Measurements from ENCODE around the gene RGS14. TPM values are rescaled to one million over a fixed set of nuclear protein-coding genes. Genes with fewer than 3 reads are reported as not detected.

The RGS14 gene
- polyA plus RNA-seq, 1 donor (not counting 4 experiments of a cell fraction or from before 2014, with no cell fraction given) = 8.6 TPM

- Histone ChIP-seq H3K4me1 (ENCODE audit: control insufficient read depth, extremely low read depth, insufficient read depth, low read length) (no peaks in the 10 kb centered on the region), H3K36me3 (ENCODE audit: control insufficient read depth in 2 of 2, extremely low read depth in 1 of 2, insufficient read depth in 2 of 2, low read length in 2 of 2) (peaks cover 43 to 46% of the 10 kb centered on the region in 2 experiments), H2AFZ (ENCODE audit: control insufficient read depth, low read length) (no peak overlapping the region), H3K9me1 (ENCODE audit: control insufficient read depth, extremely low read depth, insufficient read depth, low read length) (no peaks in the 10 kb centered on the region), H3K27me3 (ENCODE audit: control insufficient read depth, extremely low read depth, insufficient read depth, low read length) (no peaks in the 10 kb centered on the region), H3K4me3 (ENCODE audit: control insufficient read depth in 2 of 3, extremely low read depth in 1 of 3, insufficient read depth in 2 of 3, low read depth in 1 of 3, low read length in 3 of 3) (no peak overlapping the region), H3K9me3 (ENCODE audit: control insufficient read depth, low read depth, low read length) (no peaks in the 10 kb centered on the region), H3K27ac (ENCODE audit: control insufficient read depth, insufficient read depth, low read length) (no peak overlapping the region), H3K9ac (ENCODE audit: control insufficient read depth, extremely low read depth, insufficient read depth, low read length) (no peak overlapping the region), H4K20me1 (ENCODE audit: control insufficient read depth, extremely low read depth, insufficient read depth, low read length) (peaks cover 4% of the 10 kb centered on the region), H3K79me2 (ENCODE audit: control insufficient read depth, insufficient read depth, low read length) (peaks cover 13% of the 10 kb centered on the region), H3K4me2 (ENCODE audit: control insufficient read depth, extremely low read depth, insufficient read depth, low read depth, low read length) (no peak overlapping the region)
- TF ChIP-seq, protein P1, sequence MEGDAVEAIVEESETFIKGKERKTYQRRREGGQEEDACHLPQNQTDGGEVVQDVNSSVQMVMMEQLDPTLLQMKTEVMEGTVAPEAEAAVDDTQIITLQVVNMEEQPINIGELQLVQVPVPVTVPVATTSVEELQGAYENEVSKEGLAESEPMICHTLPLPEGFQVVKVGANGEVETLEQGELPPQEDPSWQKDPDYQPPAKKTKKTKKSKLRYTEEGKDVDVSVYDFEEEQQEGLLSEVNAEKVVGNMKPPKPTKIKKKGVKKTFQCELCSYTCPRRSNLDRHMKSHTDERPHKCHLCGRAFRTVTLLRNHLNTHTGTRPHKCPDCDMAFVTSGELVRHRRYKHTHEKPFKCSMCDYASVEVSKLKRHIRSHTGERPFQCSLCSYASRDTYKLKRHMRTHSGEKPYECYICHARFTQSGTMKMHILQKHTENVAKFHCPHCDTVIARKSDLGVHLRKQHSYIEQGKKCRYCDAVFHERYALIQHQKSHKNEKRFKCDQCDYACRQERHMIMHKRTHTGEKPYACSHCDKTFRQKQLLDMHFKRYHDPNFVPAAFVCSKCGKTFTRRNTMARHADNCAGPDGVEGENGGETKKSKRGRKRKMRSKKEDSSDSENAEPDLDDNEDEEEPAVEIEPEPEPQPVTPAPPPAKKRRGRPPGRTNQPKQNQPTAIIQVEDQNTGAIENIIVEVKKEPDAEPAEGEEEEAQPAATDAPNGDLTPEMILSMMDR (optimal IDR thresholded peaks at IDR 0.05 in 1 of 3, IDR thresholded peaks at IDR 0.05 in 1 of 3, conservative IDR thresholded peaks at IDR 0.05 in 1 of 3; ENCODE audit: extremely low read depth in 1 of 3, insufficient read depth in 2 of 3, low read length in 3 of 3) = no peak
- TF ChIP-seq EZH2 (IDR thresholded peaks at IDR 0.05; ENCODE audit: low read length) = no peak
- DNase-seq (ENCODE audit: low read depth, low spot score) (no peak), FAIRE-seq (no peak)
- dilution Hi-C loops (cut with MboI; ENCODE audit: extremely low pct_ligation_motif_present, low sequenced_read_pairs) = no loop called here
These were observed 22.7 kb upstream of the RGS14 start for GRCh38 chr5:177334781-177335700.

DNA sequence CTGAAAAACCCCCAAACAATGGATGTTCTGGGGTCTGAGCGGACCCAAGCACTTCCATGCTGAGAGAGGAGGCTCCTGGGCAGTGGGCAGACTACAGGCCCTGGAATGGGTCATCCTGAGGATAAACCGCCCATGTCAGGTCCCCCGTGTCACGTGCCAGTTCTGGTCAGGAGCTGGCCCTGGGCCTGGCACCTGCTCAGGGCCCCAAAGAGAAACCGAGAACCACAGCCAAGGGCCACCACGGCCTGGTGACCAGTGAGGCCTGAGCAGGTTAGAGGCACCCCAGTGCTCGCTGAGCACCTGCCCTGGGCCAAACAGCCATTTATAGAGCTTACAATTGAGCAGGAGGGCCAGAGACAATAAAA lies 22.0 kb upstream of the RGS14 start:
- Histone ChIP-seq H3K27me3 (ENCODE audit: control insufficient read depth, extremely low read depth, insufficient read depth, low read length) (no peaks in the 10 kb centered on the region), H3K9ac (ENCODE audit: control insufficient read depth, extremely low read depth, insufficient read depth, low read length) (no peak overlapping the region), H3K9me1 (ENCODE audit: control insufficient read depth, extremely low read depth, insufficient read depth, low read length) (no peaks in the 10 kb centered on the region), H3K36me3 (ENCODE audit: control insufficient read depth in 2 of 2, extremely low read depth in 1 of 2, insufficient read depth in 2 of 2, low read length in 2 of 2) (peaks cover 42% of the 10 kb centered on the region in 2 experiments), H3K4me3 (ENCODE audit: control insufficient read depth in 2 of 3, extremely low read depth in 1 of 3, insufficient read depth in 2 of 3, low read depth in 1 of 3, low read length in 3 of 3) (no peak overlapping the region), H3K79me2 (ENCODE audit: control insufficient read depth, insufficient read depth, low read length) (peaks cover 15% of the 10 kb centered on the region), H4K20me1 (ENCODE audit: control insufficient read depth, extremely low read depth, insufficient read depth, low read length) (peaks cover 4% of the 10 kb centered on the region), H3K27ac (ENCODE audit: control insufficient read depth, insufficient read depth, low read length) (no peak overlapping the region), H3K9me3 (ENCODE audit: control insufficient read depth, low read depth, low read length) (no peaks in the 10 kb centered on the region), H3K4me1 (ENCODE audit: control insufficient read depth, extremely low read depth, insufficient read depth, low read length) (no peaks in the 10 kb centered on the region), H2AFZ (ENCODE audit: control insufficient read depth, low read length) (no peak overlapping the region), H3K4me2 (ENCODE audit: control insufficient read depth, extremely low read depth, insufficient read depth, low read depth, low read length) (no peak overlapping the region)
- TF ChIP-seq EZH2 (IDR thresholded peaks at IDR 0.05; ENCODE audit: low read length) = no peak
- TF ChIP-seq, protein P1 (optimal IDR thresholded peaks at IDR 0.05 in 1 of 3, IDR thresholded peaks at IDR 0.05 in 1 of 3, conservative IDR thresholded peaks at IDR 0.05 in 1 of 3; ENCODE audit: extremely low read depth in 1 of 3, insufficient read depth in 2 of 3, low read length in 3 of 3) = no peak
- DNase-seq (ENCODE audit: low read depth, low spot score) = no peak
- dilution Hi-C loops (cut with MboI; ENCODE audit: extremely low pct_ligation_motif_present, low sequenced_read_pairs) = no loop called here
- FAIRE-seq = no peak
